Measurements from ENCODE around the gene ZDHHC19.
"Not testable (repeated sequence)": the region's sequence is repeated elsewhere in the genome, so short reads cannot be mapped to it uniquely, and the experiment has no call there.

The ZDHHC19 gene

DNA sequence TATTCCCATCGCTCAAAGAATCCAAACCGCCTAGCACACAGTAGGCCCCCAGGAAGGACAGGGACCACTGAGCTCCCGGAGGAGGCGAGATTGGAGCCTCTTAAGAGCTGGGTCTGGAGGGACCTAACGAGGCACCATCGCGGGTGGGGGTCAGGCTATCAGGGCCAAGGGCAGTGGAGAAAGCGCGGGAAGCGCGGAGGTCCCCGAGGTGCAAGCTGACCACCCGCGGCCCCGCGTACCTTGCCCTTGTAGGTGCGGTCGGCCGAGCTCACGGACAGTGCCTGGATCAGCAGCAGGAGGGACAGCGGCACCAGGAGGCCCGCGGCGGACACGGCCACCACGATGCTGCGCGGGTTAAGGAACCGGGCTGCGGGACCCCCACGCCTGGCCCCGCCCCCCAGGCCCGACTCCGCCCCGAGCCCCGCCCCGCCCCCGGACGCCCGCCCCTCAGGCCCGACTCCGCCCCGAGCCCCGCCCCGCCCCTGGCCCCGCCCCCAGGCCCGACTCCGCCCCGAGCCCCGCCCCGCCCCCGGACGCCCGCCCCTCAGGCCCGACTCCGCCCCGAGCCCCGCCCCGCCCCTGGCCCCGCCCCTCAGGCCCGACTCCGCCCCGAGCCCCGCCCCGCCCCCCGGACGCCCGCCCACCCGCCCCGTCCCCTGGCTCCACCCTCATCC is 3.9 kb downstream of the ZDHHC19 start:
- TF ChIP-seq, protein P1, sequence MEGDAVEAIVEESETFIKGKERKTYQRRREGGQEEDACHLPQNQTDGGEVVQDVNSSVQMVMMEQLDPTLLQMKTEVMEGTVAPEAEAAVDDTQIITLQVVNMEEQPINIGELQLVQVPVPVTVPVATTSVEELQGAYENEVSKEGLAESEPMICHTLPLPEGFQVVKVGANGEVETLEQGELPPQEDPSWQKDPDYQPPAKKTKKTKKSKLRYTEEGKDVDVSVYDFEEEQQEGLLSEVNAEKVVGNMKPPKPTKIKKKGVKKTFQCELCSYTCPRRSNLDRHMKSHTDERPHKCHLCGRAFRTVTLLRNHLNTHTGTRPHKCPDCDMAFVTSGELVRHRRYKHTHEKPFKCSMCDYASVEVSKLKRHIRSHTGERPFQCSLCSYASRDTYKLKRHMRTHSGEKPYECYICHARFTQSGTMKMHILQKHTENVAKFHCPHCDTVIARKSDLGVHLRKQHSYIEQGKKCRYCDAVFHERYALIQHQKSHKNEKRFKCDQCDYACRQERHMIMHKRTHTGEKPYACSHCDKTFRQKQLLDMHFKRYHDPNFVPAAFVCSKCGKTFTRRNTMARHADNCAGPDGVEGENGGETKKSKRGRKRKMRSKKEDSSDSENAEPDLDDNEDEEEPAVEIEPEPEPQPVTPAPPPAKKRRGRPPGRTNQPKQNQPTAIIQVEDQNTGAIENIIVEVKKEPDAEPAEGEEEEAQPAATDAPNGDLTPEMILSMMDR (IDR thresholded peaks at IDR 0.05; ENCODE audit: low read depth, low read length): no peak
- DNase-seq (ENCODE audit: extremely low read depth, low read depth): no peak

DNA sequence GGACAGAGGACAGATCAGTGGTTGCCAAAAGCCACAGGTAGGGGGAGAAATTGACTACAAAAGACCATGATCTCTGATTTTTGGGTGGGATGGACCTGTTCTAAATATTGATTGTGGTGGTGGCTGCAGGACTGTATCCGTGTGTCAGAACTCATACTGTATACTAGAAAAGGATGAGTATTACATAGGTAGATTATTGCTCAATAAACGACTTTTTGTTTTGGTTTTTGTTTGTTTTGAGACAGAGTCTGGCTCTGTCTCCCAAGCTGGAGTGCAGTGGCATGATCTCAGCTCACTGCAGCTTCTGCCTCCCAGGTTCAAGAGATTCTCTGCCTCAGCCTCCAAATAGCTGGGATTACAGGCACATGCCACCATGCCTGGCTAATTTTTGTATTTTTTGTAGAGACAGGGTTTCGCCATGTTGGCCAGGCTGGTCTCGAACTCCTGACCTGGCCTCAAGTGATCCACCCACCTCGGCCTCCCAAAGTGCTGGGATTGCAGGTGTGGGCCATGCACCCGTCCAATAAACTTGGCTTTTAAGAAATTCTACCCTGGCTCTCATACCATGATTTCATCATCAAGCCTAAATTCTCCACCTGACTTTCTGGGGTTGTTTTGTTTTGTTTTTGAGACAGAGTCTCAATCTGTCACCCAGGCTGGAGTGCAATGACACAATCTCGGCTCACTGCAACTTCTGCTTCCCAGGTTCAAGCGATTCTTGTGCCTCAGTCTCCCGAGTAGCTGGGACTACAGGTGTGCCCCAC is 5.6 kb downstream of the ZDHHC19 start:
- not testable (repeated sequence) for DNase-seq (ENCODE audit: extremely low read depth, low read depth)

DNA sequence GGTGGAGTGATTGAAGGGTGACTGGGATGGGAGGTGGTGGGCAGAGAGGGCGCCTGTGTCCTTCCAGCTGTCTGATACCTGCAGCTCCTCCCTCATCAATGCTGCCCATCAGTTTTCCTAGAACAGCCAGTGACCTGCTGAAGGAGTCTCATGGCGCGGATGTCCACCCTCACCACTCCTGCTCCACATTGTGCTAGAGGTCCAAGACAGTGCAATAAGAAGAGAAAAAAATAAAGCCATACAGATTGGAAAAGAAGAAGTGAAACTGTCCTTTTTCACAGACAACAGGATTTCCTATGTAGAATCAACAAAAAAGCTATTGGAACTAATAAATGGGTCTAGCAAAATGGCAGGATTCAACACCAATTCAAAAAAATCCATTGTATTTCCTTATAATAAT is 7.4 kb downstream of the ZDHHC19 start:
- TF ChIP-seq, protein P1 (IDR thresholded peaks at IDR 0.05; ENCODE audit: low read depth, low read length): no peak
- DNase-seq (ENCODE audit: extremely low read depth, low read depth): no peak

DNA sequence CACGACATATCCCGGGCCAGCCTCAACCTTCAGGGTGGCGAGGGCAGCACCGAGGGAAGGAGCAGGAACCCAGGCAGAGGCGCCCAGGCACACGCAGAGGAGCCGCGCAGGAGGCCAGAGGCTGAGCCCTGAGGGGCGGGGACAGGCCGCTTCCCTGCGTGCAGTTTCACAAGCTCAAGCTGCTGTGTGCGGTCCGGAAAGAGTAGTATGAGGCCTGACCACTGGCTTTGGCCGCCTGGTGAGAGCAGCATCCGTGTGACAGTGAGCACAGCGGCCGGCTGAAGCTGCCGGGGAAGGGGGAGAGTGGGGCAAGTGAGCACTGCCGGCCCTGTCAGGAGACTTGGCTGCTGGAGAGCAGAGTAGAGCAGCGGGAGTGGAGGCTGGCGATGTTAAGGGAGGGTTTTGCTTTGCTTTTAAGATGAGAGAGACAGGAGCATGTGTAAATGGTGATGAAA is 8.7 kb downstream of the ZDHHC19 start:
- DNase-seq (ENCODE audit: extremely low read depth, low read depth): no peak

DNA sequence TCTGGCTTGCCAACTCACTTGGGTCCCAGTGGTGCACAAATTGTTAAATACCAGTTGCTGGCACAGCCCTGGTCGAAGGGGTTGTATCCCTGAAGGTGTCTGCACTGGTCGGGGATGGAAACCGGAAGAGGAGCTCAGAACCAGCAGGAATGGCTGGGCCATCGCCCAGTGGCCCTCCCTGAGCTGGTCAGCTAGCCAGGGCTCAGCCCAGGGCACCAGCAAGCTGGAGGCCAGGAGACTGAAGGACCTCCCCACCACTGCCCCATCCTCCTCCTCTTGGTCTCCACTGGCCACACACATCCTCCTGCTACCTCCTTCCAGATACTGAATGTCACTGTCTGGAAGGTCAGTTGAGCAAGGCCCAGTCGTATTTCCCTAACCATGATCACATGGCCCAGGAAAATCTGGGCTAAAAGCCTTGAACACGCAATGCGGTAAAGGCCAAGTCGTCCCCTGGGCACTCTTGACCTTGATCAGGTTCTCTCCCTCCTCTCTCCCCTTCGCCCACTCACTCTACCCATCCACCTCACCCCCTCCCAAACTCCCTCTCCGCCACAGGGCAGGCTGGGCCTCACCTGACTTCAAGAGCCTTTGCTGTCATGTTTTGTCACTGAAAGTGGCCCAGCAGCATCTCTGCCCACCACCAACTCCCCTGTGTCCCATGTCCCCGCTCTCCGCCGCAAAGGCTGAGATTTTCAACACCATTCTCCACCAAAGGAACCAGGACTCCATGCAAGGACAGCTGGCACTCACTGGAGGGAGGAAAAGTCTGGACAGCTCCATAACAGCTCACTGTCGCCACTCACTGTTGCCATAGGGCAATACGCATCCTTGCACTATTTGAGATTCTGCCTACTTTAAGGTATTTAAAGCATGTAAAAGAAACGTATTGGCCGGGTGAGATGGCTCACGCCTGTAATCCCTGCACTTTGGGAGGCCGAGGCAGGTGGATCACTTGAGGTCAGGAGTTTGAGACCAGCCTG is 12.1 kb downstream of the ZDHHC19 start:
- no peak for DNase-seq (ENCODE audit: extremely low read depth, low read depth)
- TF ChIP-seq, protein P1 (IDR thresholded peaks at IDR 0.05; ENCODE audit: low read depth, low read length): no peak

More for the DNA sequence above, 8.7 kb downstream of the ZDHHC19 start:
- TF ChIP-seq, protein P1 (IDR thresholded peaks at IDR 0.05; ENCODE audit: low read depth, low read length): no peak

DNA sequence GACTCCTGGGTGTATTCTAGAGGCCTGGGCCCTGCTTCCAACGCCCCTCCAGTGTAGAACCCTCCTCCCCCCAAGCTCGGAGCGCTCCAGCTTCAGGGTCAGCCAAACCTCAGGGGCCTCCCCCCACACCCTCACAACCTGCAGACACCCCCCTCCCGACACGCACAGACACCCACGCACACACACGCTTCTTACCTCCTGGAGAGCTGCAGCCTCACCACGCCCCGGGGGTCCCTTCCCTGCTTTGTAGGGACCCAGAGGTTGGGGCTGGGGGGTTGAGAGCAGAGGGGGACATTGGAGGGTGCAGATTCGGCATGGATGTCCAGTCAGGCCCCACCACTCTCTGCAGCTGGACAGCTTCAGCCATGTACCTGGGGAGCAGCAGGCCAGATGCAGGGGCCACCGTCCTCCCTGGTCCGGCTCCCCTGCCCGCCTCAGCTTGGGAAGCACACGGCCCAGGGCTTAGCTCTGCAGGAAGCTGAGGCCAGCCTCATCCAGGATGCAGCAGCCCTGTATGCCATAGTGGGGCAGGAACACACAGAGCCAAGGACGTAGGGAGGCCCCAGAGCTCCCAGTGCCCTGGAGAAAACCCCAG is 13.0 kb downstream of the ZDHHC19 start:
- DNase-seq (ENCODE audit: extremely low read depth, low read depth): no peak
- TF ChIP-seq, protein P1 (IDR thresholded peaks at IDR 0.05; ENCODE audit: low read depth, low read length): no peak

DNA sequence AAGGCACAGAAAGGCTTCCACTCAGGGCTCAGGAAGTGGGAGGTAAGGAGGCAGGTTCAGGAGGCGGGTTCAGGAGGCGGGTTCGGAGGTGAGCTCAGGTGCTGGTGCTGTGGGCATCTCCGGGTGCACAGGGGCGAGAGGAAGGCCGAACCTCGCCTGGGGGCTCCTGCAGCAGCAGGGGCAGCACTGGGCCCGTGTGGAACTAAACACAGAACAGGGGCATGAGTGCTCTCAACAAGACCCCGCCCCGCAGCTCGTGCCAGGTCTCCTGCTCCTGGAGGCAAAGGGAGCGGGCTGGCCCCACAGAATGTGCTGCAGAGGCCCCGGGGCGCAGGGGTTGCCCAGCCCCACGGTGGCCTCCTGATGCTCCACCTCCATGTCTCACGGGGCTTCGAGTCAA is 13.7 kb downstream of the ZDHHC19 start:
- DNase-seq (ENCODE audit: extremely low read depth, low read depth): no peak
- TF ChIP-seq, protein P1 (IDR thresholded peaks at IDR 0.05; ENCODE audit: low read depth, low read length): no peak

Measured in AG09319 (cell line).